Stimulated activated CD8-positive, alpha-beta memory T cell treated with anti-CD3 and anti-CD28 coated beads, Interleukin-15, amount 100 ng/mL, for 1 hour (primary cell): ENCODE measurements around the gene DCDC2.
"Not testable (repeated sequence)": the region's sequence is repeated elsewhere in the genome, so short reads cannot be mapped to it uniquely, and the experiment has no call there.

Experiments used
- DNase-seq: peaks from one replicate; pipeline ENCODE4 v3.0.0-alpha.2; 2020; ENCODE audit warnings: low read depth

Gene DCDC2

DNA sequence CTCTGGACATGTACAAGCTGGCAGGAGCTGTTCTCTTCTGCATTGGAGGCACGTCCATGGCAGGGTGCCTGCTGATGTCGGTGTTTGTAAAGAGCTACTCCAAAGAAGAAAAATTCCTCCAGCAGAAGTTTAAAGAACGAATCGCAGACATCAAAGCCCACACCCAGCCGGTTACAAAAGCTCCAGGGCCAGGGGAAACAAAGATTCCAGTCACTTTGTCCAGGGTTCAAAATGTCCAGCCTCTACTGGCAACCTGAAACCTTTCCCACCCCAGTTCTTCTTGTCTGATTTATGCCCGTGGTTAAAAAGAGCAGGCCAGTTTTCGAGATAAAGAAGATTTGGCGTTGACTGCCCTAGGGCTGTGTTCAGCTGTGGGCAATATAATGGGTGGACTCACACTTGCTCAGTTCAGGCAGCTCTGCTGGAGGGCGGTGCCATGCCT, 212.1 kb downstream of the DCDC2 start:
- DNase-seq: no peak

DNA sequence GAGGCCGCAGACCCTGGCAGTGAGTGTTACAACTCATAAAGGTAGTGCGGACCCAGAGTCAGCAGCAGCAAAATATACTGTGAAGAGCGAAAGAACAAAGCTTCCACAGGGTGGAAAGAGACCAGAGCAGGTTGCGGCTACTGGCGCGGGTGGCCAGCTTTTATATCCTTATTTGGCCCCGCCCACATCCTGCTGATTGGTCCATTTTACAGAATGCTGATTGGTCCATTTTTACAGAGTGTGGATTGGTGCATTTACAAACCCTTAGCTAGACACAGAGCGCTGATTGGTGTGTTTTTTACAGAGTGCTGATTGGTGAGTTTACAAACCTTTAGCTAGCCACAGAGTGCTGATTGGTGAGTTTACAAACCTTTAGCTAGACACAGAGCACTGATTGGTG, 215.1 kb downstream of the DCDC2 start:
- DNase-seq: not testable (repeated sequence)

DNA sequence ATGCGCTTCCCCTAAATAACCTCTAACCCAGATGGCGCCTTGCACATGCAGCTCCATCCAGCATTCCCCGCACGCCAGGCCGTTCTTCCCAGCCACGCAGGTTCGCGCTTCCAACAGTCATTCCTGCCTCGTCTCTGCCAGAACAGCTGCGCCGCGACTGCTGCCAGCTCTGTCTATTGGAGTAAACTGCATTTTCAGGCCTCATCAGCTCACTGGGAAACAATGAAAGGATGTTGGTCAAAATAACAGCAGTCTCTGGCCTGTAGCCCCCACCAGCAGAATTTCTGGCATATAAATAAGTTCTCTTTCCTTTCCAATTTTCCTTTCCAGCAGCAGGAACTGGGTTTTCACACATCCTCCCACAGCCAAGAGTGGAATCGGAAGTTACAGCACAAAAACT, 217.3 kb downstream of the DCDC2 start:
- no peak for DNase-seq

DNA sequence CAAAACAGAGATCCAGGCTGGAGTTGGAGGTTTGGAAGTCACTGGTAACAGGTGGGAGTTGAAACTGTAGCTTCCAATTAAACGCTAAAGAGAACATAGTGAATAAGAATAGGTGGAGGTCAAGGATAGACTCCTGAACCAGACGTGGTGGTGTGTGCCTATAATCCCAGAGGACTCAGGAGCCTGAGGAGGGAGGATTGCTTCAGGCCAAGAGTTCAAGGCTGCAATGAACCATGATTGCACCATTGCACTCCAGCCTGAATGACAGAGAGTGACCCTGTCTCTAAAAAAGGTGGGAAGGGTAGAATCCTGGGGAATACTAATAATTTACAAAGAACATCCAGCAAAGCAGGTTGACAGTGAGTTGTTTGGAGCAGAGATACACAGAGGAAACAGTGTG, 218.2 kb downstream of the DCDC2 start:
- DNase-seq: no peak

DNA sequence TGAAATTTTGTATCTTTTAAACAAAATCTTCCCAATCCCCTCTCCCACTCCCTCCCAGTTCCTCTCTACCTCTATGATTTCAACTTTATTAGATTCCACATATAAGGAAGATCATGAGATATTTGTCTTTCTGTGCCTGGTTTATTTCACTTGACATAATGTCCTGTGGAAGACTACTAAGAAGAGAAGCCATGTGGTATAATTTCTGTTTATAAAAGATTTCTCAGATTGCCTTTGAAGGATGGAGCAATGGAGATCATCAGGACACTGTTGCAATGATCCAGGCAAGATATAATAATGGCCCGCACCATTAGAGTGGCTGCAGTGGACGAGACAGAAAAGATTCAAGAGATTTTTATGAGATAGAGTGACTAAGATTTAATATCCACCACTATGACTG, 218.8 kb downstream of the DCDC2 start:
- no peak for DNase-seq

DNA sequence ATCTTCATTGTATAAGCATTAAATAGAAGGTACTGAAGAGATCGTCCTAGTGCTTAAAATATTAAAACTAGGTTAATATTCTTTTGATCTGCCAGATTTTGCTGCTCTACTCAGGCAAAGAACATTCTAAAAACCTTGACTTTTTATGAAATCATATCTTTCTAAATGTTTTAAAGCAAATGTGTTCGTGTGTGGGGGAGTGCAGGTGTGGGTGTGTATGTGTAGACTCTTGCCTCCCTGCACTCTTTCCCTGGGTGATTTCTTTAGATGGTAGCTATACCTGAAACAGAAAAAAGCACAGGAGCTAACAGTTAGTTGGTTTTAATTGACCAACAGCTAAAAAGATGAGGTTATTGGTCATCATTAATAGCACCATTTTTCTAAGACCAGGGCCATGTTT, 226.1 kb downstream of the DCDC2 start:
- no peak for DNase-seq

DNA sequence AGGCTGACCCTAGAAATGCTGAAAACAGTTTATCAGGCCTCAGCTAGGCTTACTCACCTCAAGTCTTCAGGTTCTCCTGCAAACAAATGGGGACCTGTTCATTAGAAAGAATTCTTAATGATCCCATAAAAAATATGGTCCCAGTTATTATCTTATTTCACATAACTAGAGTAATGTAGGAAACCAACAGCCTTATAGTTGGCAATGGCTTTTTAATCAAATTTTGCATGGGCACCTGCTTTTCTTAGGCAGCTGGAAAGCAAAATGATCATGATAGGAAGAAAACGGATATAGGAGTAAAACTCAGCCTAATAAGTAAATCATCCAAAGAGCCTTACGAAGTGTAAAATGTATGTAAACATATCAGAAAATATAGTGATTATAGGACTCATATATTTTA, 230.5 kb downstream of the DCDC2 start:
- DNase-seq: no peak

DNA sequence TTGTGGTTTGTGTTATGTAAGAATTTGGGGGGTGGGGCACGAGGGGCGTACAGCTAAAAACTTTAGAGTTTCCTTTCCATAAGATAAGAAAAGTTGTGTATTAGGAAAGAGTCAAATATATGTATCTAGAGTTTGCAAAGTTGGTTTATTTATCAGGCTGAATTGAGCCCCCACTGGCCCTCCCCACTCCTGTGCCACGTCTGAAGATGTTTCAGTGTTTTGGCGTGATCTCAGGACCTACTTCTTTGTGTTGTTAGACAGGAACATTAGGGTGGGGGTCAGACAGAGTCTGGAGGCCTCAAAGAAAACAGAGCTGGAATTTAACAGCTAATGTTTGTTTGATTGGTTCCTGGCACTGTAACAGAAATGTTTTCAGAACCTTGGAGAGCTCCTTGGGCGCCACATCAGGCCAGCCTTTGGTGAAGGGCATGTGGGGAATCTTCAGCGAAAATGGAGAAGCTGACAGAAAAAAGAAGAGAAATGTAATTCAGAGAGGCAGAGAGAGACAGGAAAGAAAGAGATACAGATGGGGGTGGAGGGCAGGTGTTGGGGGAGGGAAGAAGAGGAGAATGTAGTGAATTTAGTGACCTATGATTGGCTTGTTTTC, 231.2 kb downstream of the DCDC2 start:
- DNase-seq: no peak

DNA sequence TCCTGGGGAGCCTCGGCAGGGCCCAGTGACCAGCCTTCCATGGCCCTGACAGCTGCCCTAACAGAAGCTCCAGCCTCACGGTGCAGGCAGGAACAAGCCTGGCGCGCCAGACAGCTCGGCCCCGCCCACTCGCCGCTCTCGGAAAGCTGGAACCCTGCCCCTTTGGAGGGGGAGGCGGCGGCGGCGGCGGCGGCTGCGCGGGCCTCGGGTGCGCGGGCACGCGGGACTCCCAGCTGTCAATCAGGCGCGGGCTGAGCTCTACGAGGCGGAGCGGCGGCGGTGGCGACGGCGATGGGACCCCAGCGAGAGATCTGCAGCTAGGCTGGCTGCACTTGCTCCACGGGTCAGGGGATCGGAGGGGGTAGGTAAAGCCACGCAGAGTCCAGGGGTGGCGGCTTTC, 231.9 kb downstream of the DCDC2 start, which contains the start of gene NRSN1:
Gene NRSN1, plus strand, starts transcription at position 236 of the 400 bp plus-strand sequence. CDS start 8,113 bp downstream, outside the sequence.
- DNase-seq: no peak

DNA sequence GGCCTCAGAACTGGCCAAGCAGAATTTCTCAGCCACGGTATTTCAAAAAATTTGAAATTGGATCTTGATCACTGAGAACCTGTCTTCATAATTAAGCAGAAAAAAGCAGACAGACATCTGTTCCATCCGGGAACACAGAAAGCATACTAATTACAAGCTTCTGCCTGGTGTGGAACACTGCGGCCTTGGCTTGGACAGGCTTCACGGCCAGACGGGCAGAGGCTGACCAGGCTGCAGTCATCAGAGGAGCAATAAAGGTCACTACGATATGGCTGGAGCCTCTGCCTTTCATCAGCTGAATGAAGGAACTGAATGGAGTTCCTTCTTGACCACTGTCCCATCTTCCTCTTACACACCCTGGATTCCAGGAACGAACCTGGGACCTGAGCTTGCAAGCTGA, 235.7 kb downstream of the DCDC2 start:
- DNase-seq: no peak
